HCT116 (cell line): ENCODE data around the gene SLC29A1.

ENCODE experiments used
- ATF3 ChIP-seq: IDR thresholded peaks from 2 replicates; pipeline ENCODE4 v1.6.1; 2012
- CBX3 ChIP-seq: IDR thresholded peaks from 2 replicates; pipeline ENCODE4 v1.6.1; 2012; ENCODE audit warnings: low read depth
- CEBPB ChIP-seq: IDR thresholded peaks from 2 replicates; pipeline ENCODE4 v1.6.1; 2012; ENCODE audit warnings: low read depth
- CTCF ChIP-seq, 3 experiments: fragments of 200-600 bp in 1 of 3; sonication (generic) in 1 of 3; IDR thresholded peaks in 2 of 3; conservative IDR thresholded peaks in 1 of 3; 2 replicates each; pipeline ENCODE4 v1.5.1; 2012 to 2017; ENCODE audit warnings: low read depth in 2 of 3, low read length in 2 of 3, antibody characterized with exemption in 1 of 3, borderline replicate concordance in 1 of 3, control low read depth in 1 of 3, mild to moderate bottlenecking in 1 of 3, mixed read lengths in 1 of 3, mixed run types in 1 of 3, moderate library complexity in 1 of 3; ENCODE audit not compliant: insufficient read depth in 1 of 3
- EZH2 ChIP-seq: fragments of 200-600 bp; sonication (generic); IDR thresholded peaks from 2 replicates; pipeline ENCODE4 v1.6.1; 2017; ENCODE audit warnings: antibody characterized with exemption, mixed run types
- MAX ChIP-seq: IDR thresholded peaks from 2 replicates; pipeline ENCODE4 v1.6.1; 2012
- POLR2A ChIP-seq: IDR thresholded peaks from 2 replicates; pipeline ENCODE4 v1.7.0; 2011; ENCODE audit warnings: borderline replicate concordance; ENCODE audit not compliant: insufficient read depth, insufficient read length; ENCODE audit errors: extremely low read depth
- POLR2AphosphoS5 ChIP-seq: IDR thresholded peaks from 2 replicates; pipeline ENCODE4 v1.6.1; 2011; ENCODE audit warnings: mild to moderate bottlenecking, low read depth, low read length, moderate library complexity
- SIN3A ChIP-seq: IDR thresholded peaks from 2 replicates; pipeline ENCODE4 v1.6.1; 2012; ENCODE audit warnings: low read depth
- SP1 ChIP-seq: IDR thresholded peaks from 2 replicates; pipeline ENCODE4 v1.6.1; 2012; ENCODE audit warnings: low read depth

- no peak for TF ChIP-seq CTCF (IDR thresholded peaks at IDR 0.05 in 2 of 3, conservative IDR thresholded peaks at IDR 0.05 in 1 of 3; ENCODE audit: borderline replicate concordance in 1 of 3, insufficient read depth in 1 of 3, low read depth in 2 of 3, low read length in 2 of 3)
- TF ChIP-seq MAX = no peak
- no peak for TF ChIP-seq POLR2A
- no peak for TF ChIP-seq CEBPB
- TF ChIP-seq POLR2AphosphoS5 = no peak
- no peak for TF ChIP-seq EZH2
- TF ChIP-seq CBX3 = no peak
- TF ChIP-seq ATF3 = no peak
- TF ChIP-seq SP1 = no peak
- no peak for TF ChIP-seq SIN3A
Observed at GRCh38 chr6:44269921-44270525, 46.6 kb downstream of the SLC29A1 start, which contains the start of gene TMEM151B.
